Heart left ventricle (tissue), 13 donors: ENCODE data around the gene CPNE8.

Experiments used
- CTCF ChIP-seq, 12 donors: fragments of 200-600 bp; sonication (generic) in 4 of 12; IDR thresholded peaks; one replicate each; pipeline versions ENCODE4 v1.5.0 to v1.8.0; 2018 to 2022; ENCODE audit warnings: antibody characterized with exemption in 12 of 12, mild to moderate bottlenecking in 5 of 12
- POLR2A ChIP-seq, 2 donors: fragments of 450-650 bp; IDR thresholded peaks; one replicate each; pipeline ENCODE4 v1.6.1; 2017; ENCODE audit warnings: antibody characterized with exemption in 2 of 2, mild to moderate bottlenecking in 2 of 2, moderate library complexity in 2 of 2
- donor health status: ischemic (EF 13 %, LVEDD 7.1; RV severe dilation, severe dysfunction).
- donor health status: DM: no; HTN: yes; CAD: no.
- donor health status: DM: no; HTN: no; CAD: no.
- donor health status: ischemic (EF 25% LVEDD 6.9; RV normal size, moderate dysfunction).
- donor health status: ischemic (EF 25% LVEDD 5.7; RV mildly dilated, moderate dysfunction).
- donor health status: ischemic (EF 35%, LVEDD 5.7; RV mildly dilated, moderate dysfunction).
- donor health status: nonischemic (EF 11% LVEDD 7.7; RV severe dilation, severe dysfunction).
- donor health status: DM: yes; HTN: yes; CAD: no.
- donor health status: PGD.
- donor health status: ischemic (EF 29% LVEDD 5.4; RV normal size, mild dysfunction).
- donor health status: nonischemic (EF 23%, LVEDD 6.1; RV moderate dilation, normal function).

GRCh38 chr12:38823738-38824137 lies 81.7 kb downstream of the CPNE8 start:
- TF ChIP-seq CTCF (IDR thresholded peaks at IDR 0.05) (no peak), POLR2A (IDR thresholded peaks at IDR 0.05) (no peak)
